GM18499 (cell line): ENCODE data around the gene HLA-B.

Source experiments
- ATAC-seq: cut with Tn5 transposase; IDR thresholded peaks from one replicate; pipeline ENCODE4 v1.9.1; 2021; ENCODE audit warnings: moderate number of reproducible peaks; ENCODE audit not compliant: insufficient read depth, unreplicated experiment

HLA-B gene

GRCh38 chr6:31354158-31354863 lies 2.7 kb downstream of the HLA-B start:
- no peak for ATAC-seq

GRCh38 chr6:31353384-31353945 lies 3.5 kb downstream of the HLA-B start:
- no peak for ATAC-seq

DNA sequence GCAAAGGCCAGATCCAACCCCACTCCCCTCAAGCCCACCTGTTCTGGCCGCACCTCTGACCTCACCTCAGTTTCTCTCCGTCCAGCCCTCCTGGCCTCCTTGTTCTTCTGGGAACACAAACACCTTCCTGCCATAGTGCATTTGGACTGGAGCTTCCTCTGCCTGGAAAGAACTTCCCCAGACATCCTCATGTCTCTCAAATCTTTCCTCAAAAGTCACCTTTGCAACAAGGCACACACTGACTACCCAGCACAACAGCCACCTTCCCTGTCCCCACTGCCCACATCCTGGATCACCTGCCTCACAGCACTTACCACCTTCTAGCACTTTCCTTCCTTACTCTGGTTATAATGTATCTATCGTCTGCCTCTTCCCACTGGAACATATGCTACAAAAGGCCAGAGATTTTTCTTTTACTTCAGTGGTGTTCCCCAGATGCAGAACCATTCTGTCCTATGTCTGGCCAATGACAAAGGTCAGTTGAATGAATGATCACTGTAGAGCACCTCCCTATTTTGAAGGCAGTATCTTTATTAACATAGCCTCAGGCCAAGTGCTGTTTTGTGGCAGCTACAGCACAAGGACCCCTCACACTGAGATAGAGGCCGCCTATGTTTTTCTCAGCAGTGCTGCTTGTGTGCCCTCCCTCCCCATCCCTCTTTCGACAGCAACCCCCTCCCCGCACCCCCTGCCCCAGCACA lies 4.1 kb downstream of the HLA-B start:
- ATAC-seq = no peak

- ATAC-seq = no peak
Observed at GRCh38 chr6:31352310-31352682, 4.7 kb downstream of the HLA-B start.

- ATAC-seq = no peak
Observed at GRCh38 chr6:31351401-31352309, 5.3 kb downstream of the HLA-B start.

- no peak for ATAC-seq
Observed at GRCh38 chr6:31351033-31351380, 6.0 kb downstream of the HLA-B start.

DNA sequence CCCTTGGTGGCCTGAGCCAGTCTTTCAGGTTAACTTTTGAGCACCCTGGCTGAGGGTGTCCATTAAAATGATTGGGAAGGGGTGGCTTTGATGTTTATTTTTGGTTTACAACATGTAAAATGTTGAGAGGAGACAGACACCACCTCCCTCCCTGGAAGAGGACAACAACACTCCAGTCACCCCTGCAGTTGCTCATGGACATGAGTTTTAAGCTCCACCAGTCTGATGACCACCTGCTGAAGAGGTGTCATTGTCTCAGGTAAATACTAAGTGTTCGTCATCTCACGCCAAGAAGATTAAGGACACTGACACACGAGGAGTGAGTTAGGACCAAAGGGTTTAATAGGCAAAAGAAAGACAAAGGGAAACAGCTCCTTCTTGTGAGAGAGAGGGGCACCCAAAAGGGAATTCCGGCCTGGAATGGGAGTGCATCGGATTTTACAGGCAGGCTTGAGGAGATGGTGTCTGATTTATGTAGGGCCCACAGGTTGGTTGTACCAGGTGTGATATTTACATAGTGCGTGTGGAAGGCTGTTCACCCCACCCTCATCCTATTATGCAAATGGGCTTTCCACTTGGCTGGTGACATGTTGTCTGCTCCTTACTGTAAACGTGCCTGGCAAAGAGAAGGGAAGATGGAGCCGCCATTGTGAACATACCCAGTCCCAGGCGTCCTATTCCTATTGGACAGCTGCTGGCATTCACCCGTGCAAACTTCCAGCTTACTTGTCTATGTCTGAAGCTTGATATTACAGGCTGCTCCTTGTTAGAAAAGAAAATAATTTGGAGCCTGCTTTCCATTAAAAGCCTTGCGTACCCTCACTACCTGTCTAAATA lies 6.6 kb downstream of the HLA-B start:
- no peak for ATAC-seq

GRCh38 chr6:31349301-31349700 lies 7.7 kb downstream of the HLA-B start:
- no peak for ATAC-seq

- no peak for ATAC-seq
Observed at GRCh38 chr6:31345026-31345730, 11.8 kb downstream of the HLA-B start.

DNA sequence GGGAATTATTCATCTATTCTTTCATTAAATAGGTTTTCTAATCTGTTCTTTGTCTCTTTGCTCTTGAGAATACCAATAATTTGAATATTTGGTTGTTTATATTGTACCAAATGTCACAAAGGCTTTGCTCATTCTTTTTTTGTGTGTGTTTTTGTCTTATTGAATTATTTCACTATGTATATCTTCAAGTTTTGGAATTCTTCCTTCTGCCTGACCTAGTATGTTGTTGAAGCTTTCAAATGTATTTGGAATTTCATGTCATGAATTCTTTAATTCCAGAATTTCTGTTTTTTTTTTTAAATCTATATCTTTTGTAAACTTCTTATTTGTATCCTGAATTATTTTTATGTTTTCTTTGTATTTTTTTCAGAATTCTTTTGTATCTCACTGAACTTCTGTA lies 16.8 kb downstream of the HLA-B start:
- ATAC-seq = no peak

DNA sequence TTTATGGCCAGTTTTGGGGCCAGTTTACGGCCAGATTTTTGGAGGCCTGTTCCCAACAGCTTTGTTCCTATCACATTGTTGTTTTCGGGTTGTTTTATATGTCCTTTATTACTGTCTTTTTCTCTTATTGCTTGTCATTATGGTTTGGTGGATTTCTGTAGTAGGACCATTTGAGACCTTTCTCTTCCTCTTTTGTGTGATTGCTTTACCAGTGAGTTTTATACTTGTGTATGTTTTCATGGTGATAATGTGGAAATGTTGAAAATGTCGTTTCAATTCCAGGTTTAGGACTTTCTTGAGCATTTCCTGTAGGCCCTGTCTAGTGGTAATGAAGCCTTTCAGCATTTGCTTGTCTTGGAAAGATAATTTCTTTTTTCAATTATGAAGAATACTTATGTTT lies 17.8 kb downstream of the HLA-B start:
- no peak for ATAC-seq

GRCh38 chr6:31336896-31337496 lies 20.0 kb downstream of the HLA-B start:
- no peak for ATAC-seq

GRCh38 chr6:31332637-31333602 lies 24.1 kb downstream of the HLA-B start:
- ATAC-seq = no peak

GRCh38 chr6:31328355-31328960 lies 28.5 kb downstream of the HLA-B start:
- ATAC-seq = no peak

- ATAC-seq = no peak
Observed at GRCh38 chr6:31321820-31322219, 35.2 kb downstream of the HLA-B start.

DNA sequence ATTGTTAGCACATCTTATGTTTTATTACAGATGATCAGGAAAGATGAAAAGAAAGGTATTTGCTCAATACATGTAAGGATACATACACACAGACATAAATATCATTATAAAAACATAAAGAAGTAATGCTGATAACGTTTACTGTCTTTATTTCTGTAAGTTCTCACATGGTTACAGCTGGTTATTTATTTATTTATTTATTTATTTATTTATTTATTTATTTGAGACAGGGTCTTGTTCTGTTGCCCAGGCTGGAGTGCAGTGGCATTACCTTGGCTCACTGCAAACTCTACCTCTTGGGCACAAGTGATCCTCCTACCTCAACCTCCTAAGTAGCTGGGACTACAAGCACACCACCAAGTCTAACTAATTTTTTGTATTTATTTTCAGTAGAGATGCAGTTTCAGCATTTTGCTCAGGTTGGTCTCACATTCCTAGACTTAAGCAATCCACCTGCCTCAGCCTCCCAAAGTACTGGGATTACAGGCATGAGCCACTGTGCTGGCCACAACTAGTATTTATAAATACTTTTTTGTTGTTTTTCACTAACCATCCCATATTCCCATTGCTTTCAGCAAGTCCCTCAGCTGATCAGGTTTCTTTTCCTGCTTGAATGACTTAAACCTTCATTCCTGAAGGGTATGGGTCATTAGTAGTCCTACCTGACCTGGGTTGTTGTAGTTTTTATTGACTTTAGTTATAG lies 35.8 kb downstream of the HLA-B start:
- no peak for ATAC-seq

- ATAC-seq = no peak
Observed at GRCh38 chr6:31317036-31317435, 39.9 kb downstream of the HLA-B start.
